ENCODE measurements around the gene SETD3.

SETD3 gene

GRCh38 chr14:99424306-99424877 is 56.3 kb downstream of the SETD3 start:
- DNase-seq: no peak

GRCh38 chr14:99423434-99423833 is 57.2 kb downstream of the SETD3 start:
- DNase-seq: no peak

- no peak for DNase-seq
These were observed 58.2 kb downstream of the SETD3 start for GRCh38 chr14:99422228-99423010.

- no peak for DNase-seq
These were observed 59.9 kb downstream of the SETD3 start for GRCh38 chr14:99420711-99421110.

GRCh38 chr14:99419905-99420304 is 60.8 kb downstream of the SETD3 start:
- DNase-seq: no peak

GRCh38 chr14:99418242-99418641 is 62.4 kb downstream of the SETD3 start:
- no peak for DNase-seq

- no peak for DNase-seq
These were observed 63.8 kb downstream of the SETD3 start for GRCh38 chr14:99416909-99417308.

- peak in 29 of 56 donors; percentile 3 to 76 (median 35) for DNase-seq
These were observed 65.0 kb downstream of the SETD3 start for GRCh38 chr14:99415496-99416281.

- DNase-seq: no peak
These were observed 66.7 kb downstream of the SETD3 start for GRCh38 chr14:99413911-99414310.

- DNase-seq: no peak
These were observed 67.5 kb downstream of the SETD3 start for GRCh38 chr14:99413172-99413571.

GRCh38 chr14:99412117-99413061 is 68.3 kb downstream of the SETD3 start:
- no peak for DNase-seq

- DNase-seq: peak in 4 of 56 donors; percentile 27 to 50 (median 36)
These were observed 70.6 kb downstream of the SETD3 start for GRCh38 chr14:99410019-99410418.

- no peak for DNase-seq
These were observed 71.7 kb downstream of the SETD3 start for GRCh38 chr14:99408971-99409289.

GRCh38 chr14:99408286-99408970 is 72.2 kb downstream of the SETD3 start:
- DNase-seq: no peak

GRCh38 chr14:99407416-99407815 is 73.2 kb downstream of the SETD3 start:
- DNase-seq: no peak

GRCh38 chr14:99402950-99403349 is 77.7 kb downstream of the SETD3 start:
- no peak for DNase-seq

- no peak for DNase-seq
These were observed 78.4 kb downstream of the SETD3 start for GRCh38 chr14:99402285-99402648.

- no peak for DNase-seq
These were observed 78.9 kb downstream of the SETD3 start for GRCh38 chr14:99401621-99402284.

- DNase-seq: no peak
These were observed 79.4 kb downstream of the SETD3 start for GRCh38 chr14:99401211-99401610.

GRCh38 chr14:99397698-99398097 is 83.0 kb downstream of the SETD3 start:
- no peak for DNase-seq
